Left hindlimb (tissue), 1 donor: ENCODE data around the gene RFTN1.

Experiments used
- DNase-seq: peaks from one replicate; pipeline ENCODE4 v3.0.0-alpha.2; 2018

Gene RFTN1

DNA sequence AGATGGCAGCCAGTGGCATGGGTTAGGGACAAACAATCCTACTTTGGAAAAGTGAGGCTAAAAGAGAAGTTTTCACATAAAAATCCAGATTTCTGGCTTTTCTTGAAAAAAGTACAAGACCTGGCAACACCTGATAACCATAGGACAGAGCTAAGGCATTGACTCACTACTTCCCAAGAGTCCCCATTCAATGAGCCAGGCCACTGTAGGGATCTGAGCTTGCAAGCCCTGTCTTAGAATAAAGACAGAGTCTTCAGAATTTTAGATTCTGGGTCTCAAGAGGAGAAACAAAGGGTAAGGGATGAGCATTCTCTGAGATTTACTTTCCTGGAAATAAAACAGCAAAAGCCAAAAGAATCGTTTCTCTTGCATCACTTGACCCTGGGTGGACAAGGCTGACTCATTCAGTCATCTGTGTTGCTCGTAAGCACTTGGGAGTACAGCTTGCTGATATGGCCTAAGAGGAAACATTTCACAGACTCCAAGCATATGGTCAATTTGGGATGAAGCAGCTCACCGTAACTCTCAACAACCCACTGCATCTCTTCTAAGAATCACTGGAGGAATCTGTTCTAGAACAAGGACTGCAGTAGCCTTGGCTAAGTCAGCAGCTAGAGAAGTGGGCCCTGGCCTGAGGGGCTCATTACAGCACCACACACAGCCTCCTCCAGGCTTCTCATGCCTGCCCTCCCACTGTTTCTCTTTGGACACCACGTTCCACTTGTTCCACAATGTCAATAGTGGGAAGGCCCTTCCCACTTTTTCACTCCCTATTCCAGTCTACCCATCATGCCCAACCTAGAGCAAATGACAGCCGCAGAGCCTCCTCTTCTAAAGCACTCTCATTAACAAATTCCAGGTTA lies 86.2 kb downstream of the RFTN1 start:
- DNase-seq = no peak

DNA sequence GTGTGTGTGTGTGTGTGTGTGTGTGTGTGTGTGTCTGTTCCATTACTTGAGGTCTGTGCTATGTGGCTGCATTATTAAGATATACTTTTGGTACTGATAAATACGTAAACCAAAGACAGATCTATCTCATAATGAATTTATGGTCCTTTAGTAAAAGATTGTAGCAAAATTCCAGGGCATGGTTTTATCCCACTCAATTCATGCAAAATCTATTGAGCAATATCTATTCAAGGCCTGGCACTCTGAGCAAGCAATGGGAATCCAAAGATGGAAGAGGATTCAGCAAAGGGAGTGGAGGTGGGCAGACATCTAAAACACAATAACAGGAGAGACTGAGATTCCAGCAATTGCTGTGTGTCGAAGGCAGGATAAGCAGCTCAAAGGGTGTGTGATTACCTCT lies 86.8 kb downstream of the RFTN1 start:
- DNase-seq = no peak

DNA sequence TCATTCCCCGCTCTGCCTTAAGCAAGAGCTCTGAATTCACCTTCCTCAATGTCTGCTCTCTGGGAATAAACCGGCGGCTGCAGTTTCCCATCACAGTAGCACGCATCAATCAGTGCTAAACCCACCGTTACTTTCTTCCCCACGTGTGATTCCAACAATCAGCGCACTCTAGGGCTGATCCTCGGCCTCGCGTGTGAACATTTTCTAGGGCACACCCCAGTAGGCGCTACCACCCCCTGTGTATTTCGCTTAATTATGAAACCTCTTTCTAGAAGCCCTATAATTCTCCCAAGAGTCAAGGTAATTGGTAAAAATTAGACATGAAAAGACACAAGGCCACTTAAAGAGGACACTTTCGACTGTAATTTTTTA lies 87.5 kb downstream of the RFTN1 start:
- no peak for DNase-seq

DNA sequence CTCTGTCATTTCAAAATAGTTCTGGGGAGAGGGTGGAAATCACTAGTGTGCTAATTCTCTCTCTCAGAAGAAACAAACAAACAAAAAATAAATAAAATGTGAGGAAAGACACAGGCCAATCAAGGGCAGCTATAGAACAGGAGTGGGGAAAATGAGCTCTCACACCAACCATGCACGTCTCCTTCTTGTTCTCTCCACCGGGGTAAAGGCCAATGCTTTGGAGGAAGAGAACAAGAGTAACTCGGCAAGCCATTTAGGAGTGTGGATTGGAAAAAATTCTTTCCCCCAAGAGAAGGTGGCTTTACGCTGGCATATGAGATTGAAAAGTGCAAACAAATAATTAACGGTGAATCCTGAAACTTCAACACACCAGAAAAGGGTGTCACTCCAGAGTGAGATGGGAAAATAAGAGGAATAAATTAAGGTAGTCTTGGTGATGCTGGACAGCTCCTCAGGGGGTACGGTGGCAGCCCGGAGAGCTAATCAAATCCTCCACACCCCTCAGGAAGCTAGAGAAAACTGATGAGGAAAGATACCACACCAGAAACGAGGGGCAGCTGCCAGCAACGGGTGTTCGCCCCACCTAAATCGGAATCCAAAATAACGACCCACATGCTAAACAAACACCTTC lies 88.0 kb downstream of the RFTN1 start:
- DNase-seq = no peak

DNA sequence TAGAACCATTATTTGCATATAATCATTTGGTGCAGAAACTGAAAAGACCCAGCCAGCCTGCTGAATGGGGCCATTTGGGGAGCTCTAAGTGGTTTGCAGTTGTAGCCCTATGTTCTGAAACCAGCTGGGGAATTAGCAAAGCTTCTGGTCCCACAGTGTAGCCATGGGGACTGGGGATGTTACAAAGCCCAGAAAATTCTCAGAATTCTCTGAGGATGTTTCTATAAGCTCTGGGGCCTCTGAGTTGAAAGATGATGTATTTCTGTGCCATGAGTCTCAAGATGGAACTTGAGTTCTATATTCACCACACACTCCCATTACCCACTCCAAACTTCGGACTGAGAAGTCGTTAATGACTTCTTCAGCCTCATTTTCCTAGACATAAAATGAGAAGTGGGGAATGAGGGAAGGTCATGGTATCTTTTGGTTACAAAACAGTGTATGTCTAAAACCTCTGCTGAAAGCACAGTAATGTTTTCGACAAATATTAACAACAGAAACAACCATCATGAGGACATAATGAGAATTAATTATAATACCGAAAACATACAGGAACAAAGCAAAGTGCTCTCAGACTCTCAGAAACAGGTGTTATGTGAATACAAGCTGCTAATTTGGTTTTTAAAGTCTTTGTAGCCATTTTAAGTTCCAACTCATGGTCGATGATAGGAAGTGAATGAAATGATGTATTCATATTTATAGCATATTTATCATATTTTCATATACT lies 89.4 kb downstream of the RFTN1 start:
- DNase-seq = no peak

DNA sequence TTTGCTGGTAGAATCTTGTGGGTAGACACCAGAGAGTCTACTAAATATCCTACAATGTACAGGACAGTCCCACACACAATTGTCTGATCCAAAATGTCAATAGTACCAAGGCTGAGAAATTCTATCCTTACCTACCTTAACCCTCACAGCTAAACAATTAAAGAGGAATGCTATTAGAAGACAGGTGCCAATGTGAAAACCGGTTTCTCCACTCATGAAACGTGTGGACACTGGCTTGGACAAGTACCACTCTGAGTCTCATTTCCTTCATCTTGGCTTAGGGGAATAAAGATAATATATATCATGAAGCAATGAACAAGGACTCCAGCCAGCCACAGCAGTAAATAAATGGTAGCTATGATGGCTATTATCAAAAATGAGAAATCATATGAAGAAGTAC lies 90.2 kb downstream of the RFTN1 start:
- no peak for DNase-seq

DNA sequence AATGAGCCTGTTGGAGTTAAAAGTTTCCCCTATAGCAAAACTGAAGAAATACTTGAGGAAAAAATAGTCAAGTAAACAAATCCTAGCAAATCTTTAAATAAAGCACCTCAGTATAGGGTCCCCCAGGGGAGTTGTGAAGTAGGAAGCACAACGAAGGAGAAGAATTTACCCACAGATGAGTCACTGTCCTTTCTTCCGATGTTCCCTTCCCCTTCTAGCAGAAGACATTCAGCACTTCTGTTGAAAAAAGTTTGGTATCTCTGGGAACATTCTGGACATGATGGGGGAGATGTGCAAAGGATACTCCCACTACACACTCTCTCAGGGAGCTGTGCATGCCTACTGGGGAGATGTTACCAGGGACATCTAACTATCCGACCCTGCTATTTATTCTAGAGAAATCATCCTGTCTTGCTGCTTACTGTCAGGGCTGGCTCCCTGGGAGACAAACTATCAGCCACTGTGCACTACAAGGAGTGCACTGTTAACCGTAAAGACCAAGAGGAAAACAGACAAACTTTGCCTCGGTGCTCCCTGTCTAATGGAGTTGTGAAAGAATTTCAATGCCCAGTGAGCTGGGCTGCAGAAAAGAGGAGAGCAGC lies 93.8 kb downstream of the RFTN1 start:
- DNase-seq = no peak

DNA sequence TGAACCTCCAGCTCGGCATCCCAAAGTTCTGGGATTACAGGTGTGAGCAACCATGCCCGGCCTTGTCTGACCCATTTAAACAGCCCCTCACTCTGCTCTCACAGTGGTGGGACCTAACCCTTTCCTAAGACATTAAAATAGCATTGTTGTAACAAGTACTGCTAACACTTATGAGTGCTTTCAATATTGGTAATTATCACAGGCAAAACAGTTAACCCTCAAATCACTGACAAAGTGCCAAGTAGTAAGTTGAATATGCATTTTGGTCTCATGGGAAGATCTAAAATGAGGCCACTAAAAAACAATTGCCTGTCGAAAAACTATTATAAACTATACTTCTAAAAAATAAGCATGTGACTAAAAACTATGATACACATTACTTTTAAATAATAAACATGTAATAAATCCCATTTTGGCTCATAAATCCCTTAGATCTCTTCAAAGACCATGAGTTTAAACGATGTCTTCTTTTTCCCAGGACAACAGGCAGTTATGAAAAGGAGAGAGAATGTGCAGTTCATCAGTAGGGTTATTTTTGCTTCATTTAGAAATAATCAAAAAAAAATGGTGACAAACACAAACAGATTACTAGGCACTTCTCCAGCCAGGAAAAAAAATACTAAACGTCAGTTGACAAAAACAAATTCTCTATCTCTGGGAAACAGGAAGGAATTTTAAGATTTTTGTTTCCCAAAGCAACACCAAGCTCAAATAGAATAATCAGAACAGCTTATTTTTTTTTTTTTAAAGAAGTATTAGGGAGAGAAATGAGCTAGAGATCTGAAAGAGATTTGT lies 95.4 kb downstream of the RFTN1 start:
- DNase-seq = no peak

DNA sequence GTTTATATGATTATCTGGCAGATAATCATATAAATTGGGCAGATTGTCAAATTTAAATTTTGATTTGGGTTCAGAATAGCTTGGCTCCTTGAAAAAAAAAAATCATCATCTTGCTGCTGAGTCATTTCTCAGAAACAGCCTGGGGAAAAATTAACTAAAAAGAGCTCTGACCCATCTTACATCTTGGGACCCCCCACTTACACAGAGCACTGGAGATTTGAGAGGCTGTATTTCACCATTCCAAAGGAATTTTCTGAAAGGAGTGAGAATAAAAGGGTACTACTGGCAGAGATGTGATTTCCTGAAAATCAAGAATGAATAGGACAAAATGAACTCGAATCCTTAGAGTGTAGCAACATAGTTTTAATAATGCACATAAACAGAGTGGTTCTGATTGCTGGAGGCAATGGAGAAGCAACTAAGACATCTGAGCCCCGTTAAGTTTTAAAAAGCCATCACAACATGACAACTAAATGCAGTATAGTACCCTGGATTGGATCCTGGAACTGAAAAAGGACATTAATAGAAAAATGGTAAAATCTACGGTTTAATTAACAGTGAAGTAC lies 97.5 kb downstream of the RFTN1 start:
- no peak for DNase-seq

DNA sequence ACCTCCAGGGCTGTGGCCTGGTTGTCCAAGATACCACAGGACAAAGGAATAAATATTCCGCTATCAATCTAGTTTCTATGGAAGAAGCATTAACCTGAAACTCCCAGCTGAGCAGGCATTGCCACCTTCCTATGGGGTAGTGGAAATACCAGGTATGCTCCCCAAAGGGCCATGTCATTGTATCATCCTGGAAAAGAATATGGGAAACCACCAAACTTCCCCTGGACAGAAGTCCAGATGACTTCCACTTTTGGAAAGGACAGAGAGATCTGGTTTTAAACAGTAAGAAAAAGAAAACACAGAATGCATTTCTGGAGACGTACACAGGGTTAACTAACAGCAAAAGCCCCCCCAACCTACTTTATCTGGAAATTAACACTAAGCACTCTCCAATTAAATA lies 100.2 kb downstream of the RFTN1 start:
- DNase-seq = no peak

DNA sequence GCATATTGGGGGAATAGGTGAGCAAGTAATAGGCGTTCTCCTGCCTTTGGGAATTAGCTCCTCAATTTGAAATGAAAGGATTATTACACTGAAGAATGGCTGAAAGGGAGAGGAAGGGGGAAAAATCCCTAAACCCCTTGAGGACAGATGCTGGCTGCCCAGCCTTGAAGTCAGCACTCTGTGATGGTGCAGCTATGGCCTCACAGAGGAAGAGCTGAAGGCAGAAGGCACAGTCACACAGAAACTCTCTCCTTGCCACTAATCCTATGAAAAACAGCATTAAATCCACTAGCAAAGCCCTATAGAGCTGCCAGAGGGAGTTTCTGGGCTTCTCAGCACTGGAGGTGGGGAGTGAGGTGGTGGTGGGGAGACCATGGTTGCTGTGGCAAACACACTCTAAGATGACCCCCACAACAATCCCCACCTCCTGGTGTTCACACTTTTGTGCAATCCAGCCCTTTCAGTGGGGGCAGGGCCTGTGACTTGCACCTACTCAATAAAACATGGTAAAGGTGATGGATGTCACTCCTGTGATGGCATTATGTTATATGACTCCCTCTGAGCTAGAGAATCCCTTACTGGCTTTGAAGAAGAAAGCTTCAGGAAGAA lies 101.2 kb downstream of the RFTN1 start:
- DNase-seq = no peak

DNA sequence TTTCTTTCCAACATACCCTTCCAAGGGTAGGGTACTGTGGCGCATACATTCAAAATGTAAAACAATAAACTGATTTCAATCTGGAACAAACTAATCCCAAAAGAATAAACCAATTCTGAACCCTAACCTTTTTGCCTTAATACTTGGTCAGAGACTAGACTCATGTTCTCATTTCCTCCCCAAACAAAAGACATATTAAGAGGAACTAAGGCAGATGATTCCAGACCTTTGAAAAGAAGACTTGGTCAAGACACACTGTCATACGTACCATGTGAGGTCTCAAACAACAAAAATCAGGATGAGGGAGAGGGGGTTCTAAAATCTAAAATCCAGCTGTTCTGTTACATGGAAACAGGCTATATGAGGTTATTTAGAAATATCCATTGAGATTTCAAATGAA lies 102.1 kb downstream of the RFTN1 start:
- no peak for DNase-seq

DNA sequence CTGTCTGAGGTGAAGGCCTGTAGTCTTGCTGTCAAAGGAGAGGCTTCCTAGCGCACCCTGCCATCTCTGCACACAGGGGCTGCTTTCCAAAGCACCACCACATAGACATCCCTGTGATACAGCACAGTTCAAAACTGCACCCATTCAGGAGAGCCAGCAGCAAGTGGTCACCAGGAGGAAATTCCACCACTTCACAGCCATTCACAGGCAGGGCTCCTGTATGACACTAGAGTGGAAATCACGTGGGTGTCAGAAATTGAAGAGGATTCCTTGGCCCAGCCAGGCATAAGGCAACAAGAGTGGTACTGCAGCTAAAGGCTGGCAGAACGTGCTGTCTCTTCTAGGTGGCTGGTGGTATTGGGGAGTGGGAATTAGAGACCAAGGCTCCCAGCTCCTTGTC lies 102.8 kb downstream of the RFTN1 start:
- no peak for DNase-seq

DNA sequence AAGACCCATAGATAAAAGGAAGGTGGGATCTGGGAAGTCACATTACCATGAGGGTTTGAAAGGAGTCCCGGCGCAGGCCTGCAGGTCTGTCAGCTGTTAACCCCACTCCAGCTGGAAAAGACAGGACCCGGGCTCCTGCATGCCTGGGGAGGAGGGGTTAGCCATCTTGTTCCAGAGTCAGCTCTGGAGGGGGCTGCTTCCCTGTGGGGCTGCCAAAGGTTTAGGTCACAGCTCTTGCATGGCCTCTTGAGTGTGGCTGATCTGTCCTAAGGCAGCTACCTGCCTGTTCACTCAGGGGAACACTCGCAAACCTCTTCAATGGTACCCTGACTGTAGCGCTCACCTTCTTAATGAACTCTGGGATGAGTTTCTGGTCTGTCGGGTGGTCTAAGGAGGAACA lies 104.5 kb downstream of the RFTN1 start:
- DNase-seq = no peak

DNA sequence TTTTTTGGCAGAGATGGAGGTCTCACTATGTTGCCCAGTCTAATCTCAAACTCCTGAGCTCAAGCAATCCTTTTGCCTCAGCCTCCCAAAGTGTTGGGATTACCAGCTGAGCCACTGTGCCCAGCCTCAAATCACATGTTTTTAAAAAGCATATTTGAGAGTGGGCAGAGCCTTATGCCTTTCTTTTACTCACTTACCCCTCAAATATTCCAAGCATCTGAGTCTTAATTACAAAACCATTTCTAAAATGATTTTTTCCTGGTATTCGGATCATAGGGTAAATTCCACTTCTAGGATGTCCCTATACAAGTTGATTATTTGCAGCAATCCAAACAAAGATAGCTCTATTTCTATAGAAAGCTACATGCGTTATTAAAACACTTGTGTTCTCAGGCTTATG lies 106.1 kb downstream of the RFTN1 start:
- no peak for DNase-seq

DNA sequence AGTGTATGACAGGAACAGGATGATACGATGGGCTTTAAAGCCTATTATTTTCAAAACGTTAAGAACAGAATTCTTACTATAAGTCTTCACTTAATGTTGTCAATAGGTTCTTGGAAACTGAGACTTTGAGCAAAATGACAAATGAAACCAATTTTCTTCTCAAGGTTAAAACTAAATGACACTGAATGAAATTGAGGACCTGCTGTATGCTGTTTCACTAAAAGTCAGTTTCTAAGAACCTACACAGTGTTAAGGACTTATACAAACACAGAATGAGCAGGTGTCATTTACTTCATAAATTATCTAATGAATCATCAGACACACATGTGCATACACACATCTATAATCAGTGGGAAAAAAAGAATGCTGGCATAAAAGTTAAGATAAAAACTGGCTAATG lies 106.9 kb downstream of the RFTN1 start:
- DNase-seq = no peak

DNA sequence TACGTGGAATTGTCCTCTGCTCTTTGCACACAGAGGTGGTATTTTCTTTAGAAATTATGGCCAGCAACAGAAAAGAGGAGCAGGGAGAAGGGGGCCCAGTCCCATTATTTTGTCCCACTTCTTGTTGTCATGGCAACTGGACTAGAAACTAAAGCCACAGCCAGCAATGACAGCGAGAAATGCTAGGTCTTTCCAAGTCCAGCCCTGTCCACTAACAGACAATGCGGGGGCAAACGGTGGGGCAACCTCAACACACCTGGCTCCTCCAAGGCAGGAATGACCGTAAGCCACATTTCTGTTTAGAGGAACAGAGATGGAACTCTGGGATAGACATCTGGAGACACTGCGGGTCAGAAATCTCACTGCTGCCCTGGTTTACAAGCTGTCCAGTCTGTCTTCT lies 107.3 kb downstream of the RFTN1 start:
- no peak for DNase-seq

DNA sequence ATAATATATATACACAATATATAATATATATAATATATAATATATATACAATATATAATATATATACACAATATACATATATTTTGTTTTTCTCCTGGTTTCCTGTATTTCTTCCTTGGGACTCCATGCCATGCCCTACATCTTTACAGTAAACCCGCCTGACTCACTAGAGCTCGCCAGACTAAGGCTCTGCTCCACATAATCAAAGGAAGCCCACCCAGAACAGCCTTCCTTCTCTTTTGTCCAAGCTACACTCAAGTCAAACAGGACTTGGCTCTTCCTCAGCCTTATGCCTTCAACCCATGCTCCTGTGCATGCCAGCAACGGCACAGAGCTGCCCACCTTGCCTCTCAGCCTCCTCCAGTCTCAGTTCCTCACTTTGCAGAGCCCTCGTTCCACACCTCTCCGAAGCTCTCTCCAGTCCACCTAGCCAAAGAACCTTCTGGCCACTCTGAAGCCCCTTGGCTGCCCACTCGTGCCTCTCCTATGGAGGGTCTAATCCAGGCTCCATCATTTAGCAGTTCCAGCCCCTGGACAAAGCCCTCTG lies 109.1 kb downstream of the RFTN1 start:
- DNase-seq = no peak

DNA sequence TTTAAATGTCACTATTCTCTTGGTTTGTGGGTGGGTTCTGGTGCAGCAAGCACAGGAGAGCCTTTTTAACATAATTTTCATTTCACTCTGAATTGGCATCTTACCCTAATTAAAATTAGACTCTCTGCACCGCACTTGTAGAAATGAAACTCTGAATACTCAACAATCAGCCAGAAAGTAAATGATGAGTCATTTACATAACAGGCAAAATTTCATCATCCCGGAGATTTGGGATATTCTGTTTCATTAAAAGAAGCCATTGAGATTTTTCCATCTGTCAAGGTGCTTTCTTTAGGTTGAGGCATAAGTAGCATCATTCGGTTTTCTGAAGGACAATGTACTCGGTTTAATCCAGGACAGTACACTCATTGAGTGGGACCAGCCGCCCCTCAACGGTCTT lies 111.0 kb downstream of the RFTN1 start:
- DNase-seq = no peak

DNA sequence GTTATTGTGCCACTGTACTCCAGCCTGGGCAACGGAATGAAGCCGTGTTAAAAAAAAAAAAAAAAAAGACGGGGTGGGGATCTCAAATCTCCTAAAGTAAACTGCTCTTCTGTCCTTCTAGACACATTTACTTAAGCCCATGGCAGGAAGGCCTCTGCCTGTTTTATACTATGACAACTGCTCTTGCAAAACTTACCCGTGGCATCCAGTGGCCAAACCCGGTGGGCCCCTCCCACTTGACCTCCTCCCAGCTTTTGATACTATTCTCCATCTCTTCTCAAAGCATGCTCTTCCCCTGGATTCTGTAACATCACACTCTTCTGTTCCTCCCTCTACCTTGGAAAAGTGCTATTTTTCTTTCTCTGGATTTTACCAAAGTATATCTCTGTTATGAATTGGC lies 112.2 kb downstream of the RFTN1 start:
- DNase-seq = no peak

DNA sequence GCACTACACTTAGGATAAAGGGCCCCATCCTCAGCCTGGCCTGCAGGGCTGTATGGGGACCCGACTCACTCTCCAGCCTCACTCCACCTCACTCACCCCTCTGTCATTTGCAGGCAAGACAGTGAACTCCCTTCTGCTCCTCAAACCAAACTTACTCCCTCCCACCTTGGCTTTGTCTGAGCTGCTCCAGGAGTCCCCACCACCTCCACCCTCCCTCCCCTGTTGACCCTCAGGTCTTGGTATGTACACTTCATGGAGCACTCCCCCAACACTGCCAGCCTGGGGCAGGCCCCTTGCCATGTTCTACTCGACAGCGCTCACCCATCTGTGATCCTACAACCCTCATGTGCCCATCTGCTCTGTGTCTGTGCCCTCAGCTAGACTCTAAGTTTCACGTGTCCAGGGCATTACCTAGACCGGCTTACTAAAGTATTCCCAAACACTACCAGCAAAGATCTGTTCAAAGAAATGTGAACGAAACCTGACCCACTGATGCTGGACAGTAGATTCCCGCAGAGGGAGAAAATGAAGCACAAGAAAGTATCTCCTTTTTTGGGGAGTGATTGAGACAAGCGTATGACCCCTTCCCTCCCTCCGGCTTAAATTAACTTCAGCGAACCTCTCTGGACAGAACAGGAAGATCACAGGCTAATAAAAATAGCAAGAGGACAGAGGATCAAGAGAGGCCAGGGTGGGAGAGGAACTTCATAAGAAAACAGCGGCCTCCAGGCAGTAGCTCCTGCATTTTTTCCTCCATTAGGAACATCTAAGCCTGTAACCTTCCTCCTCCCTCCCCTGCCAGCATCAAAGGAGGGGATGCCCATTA lies 113.2 kb downstream of the RFTN1 start:
- DNase-seq = no peak
